T-cell (primary cell): ENCODE results near the gene RINL. TPM values are rescaled to one million over a fixed set of nuclear protein-coding genes. Genes with fewer than 3 reads are reported as not detected.
A peak's percentile ranks its signal among the peaks of the same experiment; 100 is the strongest.
"Not testable (repeated sequence)": the region's sequence is repeated elsewhere in the genome, so short reads cannot be mapped to it uniquely, and the experiment has no call there.

Source experiments
- ATAC-seq, 4 experiments: fragments of 200-7000 bp in 3 of 4; fragments of 150-1000 bp in 1 of 4; cut with Tn5 transposase; replicated peaks in 1 of 4; 1 replicate in 3 of 4; 2 replicates in 1 of 4; pipeline ENCODE4 v1.10.0; 2021; ENCODE audit warnings: moderate library complexity in 3 of 4, mild to moderate bottlenecking in 2 of 4, moderate number of reproducible peaks in 1 of 4
- CTCF ChIA-PET, 2 donors: fragments of 300-600 bp; sonication (Branson Sonifier 250); formaldehyde crosslinking; loops; one replicate each; lab custom pipeline; 2022; ENCODE audit warnings: antibody characterized with exemption in 2 of 2; lab: Charles Lee
- POLR2A ChIA-PET, 2 donors: fragments of 300-600 bp; sonication (Branson Sonifier 250); formaldehyde crosslinking; loops; one replicate each; lab custom pipeline; 2022; ENCODE audit warnings: antibody characterized with exemption in 2 of 2; lab: Charles Lee
- DNase-seq, 35 experiments: peaks; one replicate each; pipeline versions ENCODE4 v3.0.0 to v3.0.0-alpha.2; 2013 to 2023
- H3K27ac ChIP-seq: one replicate; pipeline ENCODE4 v1.5.1; 2013; ENCODE audit warnings: low read length
- H3K27me3 ChIP-seq, 2 experiments: replicated peaks in 1 of 2; 1 replicate in 1 of 2; 2 replicates in 1 of 2; pipeline versions ENCODE4 v1.6.1 to v1.7.0; 2013; ENCODE audit warnings: low read length in 1 of 2, mixed read lengths in 1 of 2; ENCODE audit not compliant: control insufficient read depth in 2 of 2, insufficient read depth in 2 of 2; ENCODE audit errors: extremely low read depth in 1 of 2
- H3K36me3 ChIP-seq, 2 donors: 1 replicate in 1 of 2; 2 replicates in 1 of 2; pipeline versions ENCODE4 v1.6.1 to v1.7.0; 2013; ENCODE audit warnings: low read length in 1 of 2; ENCODE audit not compliant: control insufficient read depth in 2 of 2, insufficient read depth in 1 of 2; ENCODE audit errors: extremely low read depth in 1 of 2
- H3K4me1 ChIP-seq, 2 experiments: 1 replicate in 1 of 2; 2 replicates in 1 of 2; pipeline versions ENCODE4 v1.6.1 to v1.7.0; 2013; ENCODE audit warnings: low read length in 2 of 2, mixed read lengths in 1 of 2; ENCODE audit not compliant: insufficient read depth in 2 of 2, control insufficient read depth in 1 of 2; ENCODE audit errors: extremely low read depth in 1 of 2
- H3K4me3 ChIP-seq, 2 donors: 1 replicate in 1 of 2; 2 replicates in 1 of 2; pipeline versions ENCODE4 v1.5.1 to v1.7.0; 2013; ENCODE audit warnings: mild to moderate bottlenecking in 2 of 2, low read length in 1 of 2, moderate library complexity in 1 of 2; ENCODE audit not compliant: control insufficient read depth in 1 of 2; ENCODE audit errors: extremely low read depth in 1 of 2
- H3K9me3 ChIP-seq: 2 replicates; pipeline ENCODE4 v1.7.0; 2013
- H3K27ac Mint-ChIP-seq, 2 donors: one replicate each; pipeline ENCODE4 v1.8.0; 2020 to 2021; ENCODE audit warnings: mild to moderate bottlenecking in 2 of 2, mixed read lengths in 2 of 2
- H3K27me3 Mint-ChIP-seq, 2 donors: one replicate each; pipeline ENCODE4 v1.8.0; 2021 to 2022; ENCODE audit warnings: mixed read lengths in 2 of 2
- H3K36me3 Mint-ChIP-seq: one replicate; pipeline ENCODE4 v1.8.0; 2021; ENCODE audit warnings: mixed read lengths
- H3K4me1 Mint-ChIP-seq, 3 donors: one replicate each; pipeline ENCODE4 v1.8.0; 2020 to 2022; ENCODE audit warnings: mixed read lengths in 3 of 3, mild to moderate bottlenecking in 1 of 3
- H3K4me3 Mint-ChIP-seq, 3 donors: one replicate each; pipeline ENCODE4 v1.8.0; 2020 to 2022; ENCODE audit warnings: mild to moderate bottlenecking in 3 of 3, mixed read lengths in 3 of 3, moderate library complexity in 3 of 3
- H3K9me3 Mint-ChIP-seq, 3 donors: one replicate each; pipeline ENCODE4 v1.8.0; 2020 to 2022; ENCODE audit warnings: mixed read lengths in 3 of 3
- WGBS: methylation state at CpG from one replicate; pipeline ENCODE4 v1.1.5; 2013; ENCODE audit warnings: missing lambda C conversion rate; ENCODE audit not compliant: insufficient coverage; 5-methylcytosine and 5-hydroxymethylcytosine counted together
- total RNA-seq, 35 experiments: library from RNA in 6 of 35; stranded (reverse) in 6 of 35; fragments of 120-200 nt in 1 of 35; gene quantifications; one replicate each; pipeline versions ENCODE4 v1.2.1 to v1.2.4 and lab custom pipeline; 2013 to 2026

RINL gene
- total RNA-seq, 5 donors from 2014 or later (not counting 1 experiment from before 2014, with no cell fraction given), result 44.2 to 81.3 (median 71.0) TPM

GRCh38 chr19:38862321-38863059 is 15.6 kb downstream of the RINL start:
- H3K9me3 Mint-ChIP-seq, result no peaks in the 10 kb centered on the region
- no peak for ATAC-seq
- Histone ChIP-seq H3K36me3 (no peaks in the 10 kb centered on the region), H3K4me1 (peaks cover 19 to 48% of the 10 kb centered on the region in 2 experiments), H3K4me3 (no peak overlapping the region), H3K9me3 (no peaks in the 10 kb centered on the region), H3K27me3 (no peaks in the 10 kb centered on the region), H3K27ac (no peak overlapping the region)
- H3K27me3 Mint-ChIP-seq, result no peaks in the 10 kb centered on the region
- peaks cover 29 to 48% (median 38%) of the 10 kb centered on the region in 3 donors for H3K4me1 Mint-ChIP-seq
- no peak overlapping the region for H3K4me3 Mint-ChIP-seq
- WGBS, result 100% methylated on average over 2 of the region's 10 CpGs
- no peak for DNase-seq
- no peak overlapping the region for H3K27ac Mint-ChIP-seq
- POLR2A ChIA-PET, result interaction anchor here in 1 of 2 donors (0.9 kb wide), 1 partner anchor 13 kb away, joined by 3 read pairs; no protein-coding TSS in a partner anchor
- CTCF ChIA-PET, result no interaction called here
- H3K36me3 Mint-ChIP-seq, result no peaks in the 10 kb centered on the region

- Mint-ChIP-seq H3K4me1 (peaks cover 34 to 55% (median 43%) of the 10 kb centered on the region in 3 donors), H3K9me3 (no peaks in the 10 kb centered on the region), H3K4me3 (no peak overlapping the region), H3K27me3 (no peaks in the 10 kb centered on the region), H3K36me3 (no peaks in the 10 kb centered on the region), H3K27ac (no peak overlapping the region)
- no peak overlapping the region for H3K4me3 ChIP-seq
- no peaks in the 10 kb centered on the region for H3K27me3 ChIP-seq
- H3K36me3 ChIP-seq, result no peaks in the 10 kb centered on the region
- H3K9me3 ChIP-seq, result no peaks in the 10 kb centered on the region
- ATAC-seq, result no peak
- H3K4me1 ChIP-seq, result peaks cover 24 to 49% of the 10 kb centered on the region in 2 experiments
- no peak overlapping the region for H3K27ac ChIP-seq
- ChIA-PET POLR2A (interaction anchor here in 1 of 2 donors (0.8 kb wide), 1 partner anchor 10 kb away, joined by 4 read pairs; no protein-coding TSS in a partner anchor), CTCF (interaction anchor here in 1 of 2 donors (0.6 kb wide), 2 partner anchors 27 to 476 kb away, joined by 3 to 7 read pairs; no protein-coding TSS in a partner anchor)
- DNase-seq, result no peak
- WGBS, result no CpG with 5 or more reads among the region's 3 CpGs
Measured at GRCh38 chr19:38861368-38861767, 16.7 kb downstream of the RINL start.

GRCh38 chr19:38859631-38860204 is 18.4 kb downstream of the RINL start:
- H3K4me1 Mint-ChIP-seq, result peaks cover 18 to 44% (median 27%) of the 10 kb centered on the region in 3 donors
- ATAC-seq, H3K4me3 Mint-ChIP-seq, CTCF ChIA-PET, H3K9me3 Mint-ChIP-seq, H3K36me3 Mint-ChIP-seq, H3K36me3 ChIP-seq, H3K27me3 Mint-ChIP-seq, DNase-seq, H3K27ac Mint-ChIP-seq, H3K27me3 ChIP-seq, H3K4me3 ChIP-seq, POLR2A ChIA-PET, H3K27ac ChIP-seq, H3K9me3 ChIP-seq: not testable (repeated sequence)
- H3K4me1 ChIP-seq, result peaks cover 15 to 35% of the 10 kb centered on the region in 2 experiments
- 96% methylated on average over 7 of the region's 21 CpGs for WGBS

GRCh38 chr19:38856813-38857212 is 21.3 kb downstream of the RINL start:
- Mint-ChIP-seq H3K4me3 (peak overlapping the region in 2 of 3 donors; percentile 29 to 53), H3K27ac (peak overlapping the region; percentile 82 to 85), H3K9me3 (no peaks in the 10 kb centered on the region), H3K4me1 (peaks cover 20 to 40% (median 26%) of the 10 kb centered on the region in 3 donors), H3K36me3 (no peaks in the 10 kb centered on the region), H3K27me3 (no peaks in the 10 kb centered on the region)
- CTCF ChIA-PET, result no interaction called here
- H3K9me3 ChIP-seq, result no peaks in the 10 kb centered on the region
- DNase-seq, result no peak
- peak overlapping the region; percentile 47 for H3K27ac ChIP-seq
- POLR2A ChIA-PET, result interaction anchor here in 1 of 2 donors (0.6 to 1.2 kb wide), 4 partner anchors 10 to 79 kb away, joined by 3 to 4 read pairs (median 3); no protein-coding TSS in a partner anchor
- ATAC-seq, result no peak
- no peaks in the 10 kb centered on the region for H3K36me3 ChIP-seq
- H3K27me3 ChIP-seq, result no peaks in the 10 kb centered on the region
- no peak overlapping the region for H3K4me3 ChIP-seq
- WGBS, result no CpG with 5 or more reads among the region's 3 CpGs
- H3K4me1 ChIP-seq, result peaks cover 10 to 34% of the 10 kb centered on the region in 2 experiments

GRCh38 chr19:38855751-38856150 is 22.3 kb downstream of the RINL start:
- H3K27ac ChIP-seq, H3K4me3 Mint-ChIP-seq, H3K27me3 ChIP-seq, H3K9me3 Mint-ChIP-seq, H3K36me3 Mint-ChIP-seq, H3K27ac Mint-ChIP-seq, H3K9me3 ChIP-seq, H3K27me3 Mint-ChIP-seq, ATAC-seq, H3K4me3 ChIP-seq, H3K36me3 ChIP-seq, POLR2A ChIA-PET, CTCF ChIA-PET, DNase-seq: not testable (repeated sequence)
- WGBS, result no CpG with 5 or more reads among the region's 37 CpGs
- peaks cover 13 to 44% of the 10 kb centered on the region in 2 experiments for H3K4me1 ChIP-seq
- H3K4me1 Mint-ChIP-seq, result peaks cover 31 to 43% (median 35%) of the 10 kb centered on the region in 3 donors

GRCh38 chr19:38854961-38855360 is 23.1 kb downstream of the RINL start:
- ATAC-seq, H3K4me3 ChIP-seq, H3K36me3 ChIP-seq, DNase-seq, H3K36me3 Mint-ChIP-seq, H3K27me3 Mint-ChIP-seq, H3K27ac Mint-ChIP-seq, POLR2A ChIA-PET, H3K9me3 ChIP-seq, H3K4me3 Mint-ChIP-seq, H3K27ac ChIP-seq, H3K9me3 Mint-ChIP-seq, H3K27me3 ChIP-seq, CTCF ChIA-PET: not testable (repeated sequence)
- peaks cover 13 to 45% of the 10 kb centered on the region in 2 experiments for H3K4me1 ChIP-seq
- WGBS, result no CpG with 5 or more reads among the region's 3 CpGs
- peaks cover 32 to 42% (median 37%) of the 10 kb centered on the region in 3 donors for H3K4me1 Mint-ChIP-seq
